Measurements from ENCODE around the gene CATSPERZ.
A peak's percentile ranks its signal among the peaks of the same experiment; 100 is the strongest.

The CATSPERZ gene

DNA sequence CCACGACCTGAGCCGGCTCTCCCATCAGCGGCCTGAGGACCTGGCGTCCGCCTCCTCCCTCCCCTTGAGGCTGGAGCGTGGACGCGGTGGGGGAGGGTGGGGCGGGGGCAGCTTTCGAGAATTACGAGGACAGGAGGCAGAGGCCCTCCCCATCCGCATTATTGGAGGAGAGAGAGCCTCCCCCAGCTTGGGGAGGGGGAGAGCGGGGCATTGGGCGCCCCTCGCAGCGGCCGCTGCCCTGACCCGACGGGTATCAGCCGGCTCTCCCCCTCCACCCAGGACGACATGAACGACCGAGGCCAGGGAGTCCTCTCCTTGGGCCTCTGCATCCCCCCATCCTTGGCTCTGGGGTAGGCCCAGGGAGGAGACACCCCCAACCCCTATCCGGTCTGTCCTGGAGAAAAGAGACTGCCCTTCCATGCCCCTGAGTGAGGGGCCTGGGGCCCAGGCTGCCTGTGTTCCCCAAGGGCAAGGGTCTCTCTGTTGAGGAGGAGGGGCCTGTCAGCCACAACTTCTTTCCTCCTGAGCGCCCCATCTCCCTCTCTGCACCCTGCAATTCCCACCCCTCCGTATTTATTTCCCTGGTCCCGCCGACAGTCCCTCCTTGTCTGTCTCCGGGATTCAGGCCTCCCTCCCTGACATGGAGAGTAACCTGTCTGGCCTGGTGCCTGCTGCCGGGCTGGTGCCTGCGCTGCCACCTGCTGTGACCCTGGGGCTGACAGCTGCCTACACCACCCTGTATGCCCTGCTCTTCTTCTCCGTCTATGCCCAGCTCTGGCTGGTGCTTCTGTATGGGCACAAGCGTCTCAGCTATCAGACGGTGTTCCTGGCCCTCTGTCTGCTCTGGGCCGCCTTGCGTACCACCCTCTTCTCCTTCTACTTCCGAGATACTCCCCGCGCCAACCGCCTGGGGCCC is 14.0 kb upstream of the CATSPERZ start:
- DNase-seq = peak in 1 of 2 experiments; percentile 54

DNA sequence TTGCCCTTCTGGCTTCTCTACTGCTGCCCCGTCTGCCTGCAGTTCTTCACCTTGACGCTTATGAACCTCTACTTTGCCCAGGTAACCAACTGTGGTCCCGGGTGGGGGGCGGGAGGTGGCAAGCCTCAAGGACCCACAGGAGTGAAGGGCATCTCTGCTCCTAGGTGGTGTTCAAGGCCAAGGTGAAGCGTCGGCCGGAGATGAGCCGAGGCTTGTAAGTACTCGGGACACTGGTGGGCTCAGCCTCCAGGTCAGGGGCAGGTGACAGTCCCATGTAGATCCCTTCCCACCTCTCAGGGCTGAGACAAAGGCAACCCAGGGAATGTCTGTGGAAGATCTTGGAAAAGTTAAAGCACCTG is 13.4 kb upstream of the CATSPERZ start:
- no peak for DNase-seq

GRCh38 chr11:64287676-64288352 is 12.3 kb upstream of the CATSPERZ start:
- no peak for DNase-seq

GRCh38 chr11:64288353-64288750 is 11.8 kb upstream of the CATSPERZ start:
- DNase-seq = no peak

DNA sequence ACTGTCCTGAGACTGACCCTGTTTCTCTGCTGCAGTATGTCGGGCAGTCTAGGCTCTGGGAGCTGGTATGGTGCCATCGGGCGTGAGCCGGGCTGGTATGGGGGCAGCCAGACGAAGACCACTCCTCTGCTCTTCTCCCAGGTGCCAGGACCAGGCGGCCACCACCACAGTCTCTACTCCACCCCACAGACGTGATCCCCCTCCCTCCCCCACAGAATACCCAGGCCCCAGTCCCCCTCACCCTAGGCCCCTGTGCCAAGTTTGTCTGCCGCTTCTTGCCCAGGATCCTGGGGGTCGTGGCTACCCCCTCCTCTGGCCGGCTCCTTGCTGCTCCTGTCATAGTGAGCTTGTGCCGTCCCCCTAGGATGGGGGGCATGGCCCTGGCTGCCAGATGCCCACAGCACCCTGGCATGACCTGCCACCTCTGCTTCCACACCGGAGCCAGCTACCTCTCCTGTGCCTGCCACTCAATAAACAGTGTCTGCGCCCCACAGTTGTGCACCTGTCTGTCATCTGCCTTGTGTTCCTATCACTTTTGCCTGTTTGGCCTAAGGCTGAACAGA is 11.1 kb upstream of the CATSPERZ start:
- DNase-seq = no peak

- DNase-seq = no peak
Observed at GRCh38 chr11:64290352-64291261, 9.6 kb upstream of the CATSPERZ start.

DNA sequence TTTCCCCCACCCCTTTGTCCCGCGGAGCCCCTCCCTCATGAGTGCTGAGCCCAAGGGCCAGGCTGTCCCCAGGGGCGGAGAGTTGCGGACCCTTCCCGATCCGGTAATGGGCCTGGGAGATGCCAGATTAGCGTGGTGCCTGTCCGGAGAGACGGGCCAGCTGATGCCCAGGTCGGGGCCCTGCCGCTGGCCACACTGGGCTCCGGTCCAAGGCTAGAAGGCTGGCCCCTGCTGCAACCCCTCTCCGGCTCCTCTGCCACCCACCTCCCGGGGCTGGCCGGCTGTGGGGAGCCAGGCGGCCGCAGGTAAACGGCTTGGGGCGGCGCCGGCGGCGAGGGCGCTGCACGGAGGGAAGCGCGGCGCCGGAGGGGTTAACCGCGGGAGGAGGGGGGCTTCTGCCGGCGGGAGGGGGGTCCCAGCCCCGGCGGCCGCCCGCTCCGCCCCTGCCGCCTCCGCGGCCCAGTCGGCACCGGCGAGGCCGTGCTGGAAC is 8.9 kb upstream of the CATSPERZ start, which contains the start of gene KCNK4:
Gene KCNK4 (plus strand): TSS at position 41 of the 490 bp plus-strand sequence. CDS start 1,717 bp downstream, outside the sequence.
- DNase-seq = no peak

DNA sequence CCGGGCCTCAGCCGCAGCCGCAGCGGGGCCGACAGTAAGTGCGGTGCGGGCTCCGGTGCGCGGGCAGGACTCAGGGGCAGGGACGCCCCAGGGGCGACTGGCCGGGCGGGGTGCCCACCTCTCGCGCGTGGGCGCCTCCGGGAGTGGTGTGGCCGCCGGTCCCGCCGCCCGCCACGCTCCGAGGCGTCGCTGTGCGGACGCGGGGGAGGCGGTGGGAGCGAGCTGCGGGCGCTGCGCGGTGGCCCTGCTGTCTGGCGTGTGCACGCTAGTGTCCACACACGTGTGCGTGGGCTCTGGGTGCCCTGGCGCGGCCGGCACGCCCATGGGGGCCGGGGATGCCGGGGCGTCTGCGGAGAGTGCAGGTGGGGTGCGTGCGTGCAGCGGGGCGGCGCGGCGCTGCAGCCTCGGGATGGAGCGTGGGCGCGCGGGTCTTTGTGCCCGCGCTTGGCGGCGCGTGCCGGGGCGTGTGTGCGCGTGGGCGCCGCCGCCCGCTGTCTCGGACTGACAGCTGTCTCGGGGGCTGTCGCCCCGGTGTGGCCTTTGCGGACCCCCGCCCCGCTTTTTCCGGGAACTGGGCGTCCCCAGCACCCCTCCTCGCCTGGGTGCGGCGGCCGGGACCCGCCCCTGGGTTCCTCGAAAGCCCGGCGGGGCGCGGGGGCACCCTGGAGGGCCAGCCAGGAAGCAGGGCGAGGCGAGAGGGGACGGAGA is 8.3 kb upstream of the CATSPERZ start:
- DNase-seq = no peak

- DNase-seq = no peak
Observed at GRCh38 chr11:64292460-64293254, 7.5 kb upstream of the CATSPERZ start.

DNA sequence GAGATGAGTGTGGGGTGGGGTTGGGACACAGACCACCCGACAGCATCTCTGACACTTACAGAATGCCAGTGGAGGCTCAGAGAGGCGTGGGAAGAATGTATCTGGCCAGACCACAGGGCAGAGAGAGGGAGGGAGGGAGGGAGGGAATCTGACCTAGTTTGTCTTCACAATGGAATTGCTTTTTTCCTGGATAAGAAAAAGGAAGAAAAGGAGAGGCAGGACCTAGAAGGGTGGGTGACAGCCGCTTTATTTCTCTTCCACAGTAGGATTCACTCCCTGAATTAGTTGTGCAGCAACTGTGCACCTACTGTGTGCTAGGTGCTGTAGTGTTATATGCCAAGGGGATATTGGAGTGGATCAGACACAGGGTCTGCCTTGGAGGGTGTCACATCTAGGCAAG is 5.4 kb upstream of the CATSPERZ start:
- no peak for DNase-seq

- DNase-seq = no peak
Observed at GRCh38 chr11:64295760-64296159, 4.4 kb upstream of the CATSPERZ start.

DNA sequence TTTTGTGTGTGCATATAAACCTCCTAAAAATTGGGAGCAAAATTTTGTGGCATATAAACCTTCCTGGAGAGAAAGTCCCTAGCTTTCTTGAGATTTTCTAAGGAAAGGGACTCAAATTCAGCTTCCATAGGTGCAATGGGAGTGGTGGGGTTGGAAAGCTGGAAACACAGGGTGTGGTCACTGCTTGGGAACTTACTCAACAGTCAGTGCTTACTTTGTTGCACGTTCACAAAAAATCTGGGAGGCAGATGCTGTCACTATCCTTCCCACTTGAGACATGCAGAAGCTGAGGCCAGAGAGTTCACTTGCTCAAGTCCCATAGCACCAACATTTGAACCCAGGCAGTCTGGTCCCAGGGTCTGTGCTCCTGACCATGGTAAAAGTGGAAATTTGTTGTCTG is 3.9 kb upstream of the CATSPERZ start:
- DNase-seq = no peak

GRCh38 chr11:64296830-64297698 is 3.1 kb upstream of the CATSPERZ start:
- no peak for DNase-seq

- no peak for DNase-seq
Observed at GRCh38 chr11:64297699-64298358, 2.3 kb upstream of the CATSPERZ start.

GRCh38 chr11:64298966-64299846 is 952 bp upstream of the CATSPERZ start:
- DNase-seq = peak in 1 of 2 experiments; percentile 40

DNA sequence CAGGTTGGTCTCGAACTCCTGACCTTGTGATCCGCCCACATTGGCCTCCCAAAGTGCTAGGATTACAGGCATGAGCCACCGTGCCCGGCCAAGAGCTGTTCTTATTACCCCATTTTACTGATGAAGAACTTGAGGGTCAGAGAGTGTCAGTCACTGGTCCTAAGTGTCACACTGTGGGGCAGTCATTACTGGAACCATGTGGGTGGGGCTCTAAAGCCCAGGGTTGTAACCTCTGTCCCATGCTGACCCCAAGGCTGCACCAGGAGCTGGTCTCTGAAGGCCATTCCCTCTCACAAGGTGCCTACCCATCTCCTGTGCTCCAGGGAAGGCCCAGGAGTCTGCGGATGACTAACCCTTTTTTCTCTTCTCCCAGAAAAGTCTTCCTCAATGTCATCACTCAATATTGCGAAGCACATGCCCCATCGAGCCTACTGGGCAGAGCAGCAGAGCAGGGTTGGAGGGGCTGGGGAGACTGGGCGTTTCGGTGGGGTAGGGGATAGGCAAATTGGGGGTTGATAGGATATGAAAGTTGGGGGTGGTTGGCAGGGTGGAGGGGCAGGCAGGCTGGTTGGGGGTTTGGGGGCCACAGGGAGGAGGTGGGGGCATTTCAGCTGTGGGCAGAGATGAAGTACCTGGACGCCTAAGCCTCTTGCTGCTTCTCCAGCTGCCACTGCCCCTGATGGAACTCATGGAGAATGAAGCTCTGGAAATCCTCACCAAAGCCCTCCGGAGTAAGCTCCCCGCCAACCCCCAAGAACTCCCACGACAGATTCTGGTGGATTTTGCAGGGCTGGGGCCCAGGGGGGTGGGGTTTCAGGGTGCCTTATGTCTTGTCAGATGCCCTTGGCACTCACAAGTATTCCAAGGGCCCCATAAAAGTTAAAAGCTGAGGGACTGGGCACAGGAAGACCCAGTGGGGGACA is 3.2 kb downstream of the CATSPERZ start:
- DNase-seq = no peak

DNA sequence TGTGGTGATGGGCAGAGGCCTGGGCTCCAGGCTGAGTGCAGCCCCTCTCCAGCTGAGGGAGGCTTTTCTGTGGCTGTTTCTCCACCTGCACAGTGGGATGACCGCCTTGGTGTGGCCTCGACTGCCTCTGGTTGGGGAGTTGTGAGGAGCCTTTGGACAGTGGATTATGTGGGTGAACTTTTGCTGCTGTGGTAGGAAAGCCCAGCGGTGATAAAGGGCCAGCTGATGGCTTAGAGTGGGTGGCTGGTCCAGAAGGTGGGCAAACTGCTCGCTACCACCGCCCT is 3.8 kb downstream of the CATSPERZ start:
- no peak for DNase-seq
